Peyer's patch (tissue), 4 donors: ENCODE data around the gene IQCH. TPM values are rescaled to one million over a fixed set of nuclear protein-coding genes. Genes with fewer than 3 reads are reported as not detected.
A peak's percentile ranks its signal among the peaks of the same experiment; 100 is the strongest.

Experiments
- DNase-seq, 3 donors: peaks; one replicate each; pipeline ENCODE4 v3.0.0-alpha.2; 2017 to 2019
- H3K27ac ChIP-seq, 4 donors: fragments of 200-600 bp; sonication (generic); one replicate each; pipeline ENCODE4 v1.5.1; 2016 to 2019
- H3K27me3 ChIP-seq, 2 donors: fragments of 200-600 bp; sonication (generic); one replicate each; pipeline ENCODE4 v1.5.1; 2019
- H3K36me3 ChIP-seq, 3 donors: fragments of 200-600 bp; sonication (generic); one replicate each; pipeline ENCODE4 v1.5.1; 2016 to 2019
- H3K4me1 ChIP-seq, 4 donors: fragments of 200-600 bp; sonication (generic); one replicate each; pipeline ENCODE4 v1.5.1; 2016 to 2019
- H3K4me3 ChIP-seq, 4 donors: fragments of 200-600 bp; sonication (generic); 1 replicate in 3 of 4; 2 replicates in 1 of 4; pipeline ENCODE4 v1.5.1; 2016 to 2019; ENCODE audit warnings: mild to moderate bottlenecking in 1 of 4
- H3K9me3 ChIP-seq, 4 donors: fragments of 200-600 bp; sonication (generic); one replicate each; pipeline ENCODE4 v1.5.1; 2016 to 2019; ENCODE audit warnings: mild to moderate bottlenecking in 1 of 4
- CTCF ChIP-seq, 6 experiments: fragments of 450-650 bp in 4 of 6; fragments of 200-600 bp in 2 of 6; sonication (generic) in 1 of 6; IDR thresholded peaks; one replicate each; pipeline ENCODE4 v1.5.1; 2017 to 2019; ENCODE audit warnings: antibody characterized with exemption in 6 of 6, mild to moderate bottlenecking in 3 of 6, moderate library complexity in 1 of 6
- POLR2A ChIP-seq, 2 donors: fragments of 450-650 bp; IDR thresholded peaks; one replicate each; pipeline ENCODE4 v1.5.1; 2017; ENCODE audit warnings: antibody characterized with exemption in 2 of 2, mild to moderate bottlenecking in 2 of 2, moderate library complexity in 2 of 2
- total RNA-seq, 4 donors: library from RNA; depleted of rRNA; stranded (reverse); fragments of >200 nt; gene quantifications; one replicate each; pipeline ENCODE4 v1.1.0, GENCODE V29; 2016

The IQCH gene
- 1 to 10 TPM in 1 of 4 donors, under 1 TPM in 3; 0.53 to 1.2 (median 0.88) TPM for total RNA-seq

- DNase-seq: peak; percentile 94 to 100 (median 99)
- H3K9me3 ChIP-seq: no peaks in the 10 kb centered on the region
- peak within 1 kb of the TSS; percentile 73 to 93 (median 81) for H3K4me3 ChIP-seq
- peaks cover 0 to 10% (median 4%) of the 10 kb centered on the region in 4 donors for H3K4me1 ChIP-seq
- H3K27me3 ChIP-seq: no peaks in the 10 kb centered on the region
- H3K27ac ChIP-seq: peak within 1 kb of the TSS; percentile 82 to 90 (median 82)
- H3K36me3 ChIP-seq: no peaks in the 10 kb centered on the region
- TF ChIP-seq CTCF (IDR thresholded peaks at IDR 0.05): peak in 2 of 6 experiments; percentile 20 to 32
- TF ChIP-seq POLR2A (IDR thresholded peaks at IDR 0.05): peak; percentile 67 to 87
Measured at GRCh38 chr15:67254238-67255175, at the start of gene IQCH, which contains the start of gene AAGAB. IQCH (plus strand) TSS chr15:67254786; CDS start chr15:67254897, 111 bp downstream. AAGAB (minus strand) TSS chr15:67254661; CDS start chr15:67254631, 30 bp downstream.

- TF ChIP-seq CTCF (IDR thresholded peaks at IDR 0.05) (no peak), POLR2A (IDR thresholded peaks at IDR 0.05) (no peak)
- Histone ChIP-seq H3K4me1 (no peaks in the 10 kb centered on the region), H3K4me3 (no peak overlapping the region), H3K27me3 (no peaks in the 10 kb centered on the region), H3K27ac (no peak overlapping the region), H3K36me3 (peaks cover 0 to 36% (median 0%) of the 10 kb centered on the region in 3 donors), H3K9me3 (no peaks in the 10 kb centered on the region)
- DNase-seq: no peak
Measured at GRCh38 chr15:67207555-67208207, 46.9 kb upstream of the IQCH start.

- TF ChIP-seq CTCF (IDR thresholded peaks at IDR 0.05) (no peak), POLR2A (IDR thresholded peaks at IDR 0.05) (no peak)
- peaks cover 0 to 31% (median 0%) of the 10 kb centered on the region in 3 donors for H3K36me3 ChIP-seq
- no peak overlapping the region for H3K27ac ChIP-seq
- H3K27me3 ChIP-seq: no peaks in the 10 kb centered on the region
- H3K9me3 ChIP-seq: no peaks in the 10 kb centered on the region
- no peak overlapping the region for H3K4me3 ChIP-seq
- no peaks in the 10 kb centered on the region for H3K4me1 ChIP-seq
- DNase-seq: no peak
Measured at GRCh38 chr15:67208396-67208795, 46.2 kb upstream of the IQCH start.

- no peaks in the 10 kb centered on the region for H3K9me3 ChIP-seq
- TF ChIP-seq POLR2A (IDR thresholded peaks at IDR 0.05) (no peak), CTCF (IDR thresholded peaks at IDR 0.05) (no peak)
- no peaks in the 10 kb centered on the region for H3K4me1 ChIP-seq
- H3K36me3 ChIP-seq: peaks cover 0 to 25% (median 0%) of the 10 kb centered on the region in 3 donors
- no peak for DNase-seq
- H3K27me3 ChIP-seq: no peaks in the 10 kb centered on the region
- no peak overlapping the region for H3K4me3 ChIP-seq
- H3K27ac ChIP-seq: no peak overlapping the region
Measured at GRCh38 chr15:67210555-67211168, 43.9 kb upstream of the IQCH start.

- Histone ChIP-seq H3K27ac (no peak overlapping the region), H3K4me3 (no peak overlapping the region), H3K36me3 (peaks cover 0 to 11% (median 0%) of the 10 kb centered on the region in 3 donors), H3K4me1 (no peaks in the 10 kb centered on the region), H3K27me3 (no peaks in the 10 kb centered on the region), H3K9me3 (no peaks in the 10 kb centered on the region)
- no peak for DNase-seq
- TF ChIP-seq POLR2A (IDR thresholded peaks at IDR 0.05) (no peak), CTCF (IDR thresholded peaks at IDR 0.05) (no peak)
Measured at GRCh38 chr15:67212684-67213367, 41.8 kb upstream of the IQCH start.
